Lung (tissue), 12 donors: Measurements from ENCODE around the gene RPL27. TPM values are rescaled to one million over a fixed set of nuclear protein-coding genes. Genes with fewer than 3 reads are reported as not detected.
"Not testable (repeated sequence)": the region's sequence is repeated elsewhere in the genome, so short reads cannot be mapped to it uniquely, and the experiment has no call there.

Experiments
- ATAC-seq: fragments of 200-7000 bp; cut with Tn5 transposase; one replicate; pipeline ENCODE4 v1.9.1; 2020; ENCODE audit warnings: moderate number of reproducible peaks; ENCODE audit not compliant: insufficient read depth, low FRiP score
- DNase-seq, 3 donors: peaks; one replicate each; pipeline ENCODE4 v3.0.0-alpha.2; 2013 to 2017
- H3K27ac ChIP-seq, 2 donors: one replicate each; pipeline ENCODE4 v1.5.1; 2013; ENCODE audit warnings: mild to moderate bottlenecking in 2 of 2, moderate library complexity in 2 of 2, control low read depth in 1 of 2, inconsistent platforms in 1 of 2, low read depth in 1 of 2, low read length in 1 of 2
- H3K27me3 ChIP-seq, 3 donors: one replicate each; pipeline ENCODE4 v1.5.1; 2013; ENCODE audit warnings: low read length in 2 of 3; ENCODE audit not compliant: control insufficient read depth in 3 of 3, insufficient read depth in 3 of 3
- H3K36me3 ChIP-seq, 4 donors: one replicate each; pipeline ENCODE4 v1.5.1; 2013; ENCODE audit warnings: low read length in 4 of 4, mild to moderate bottlenecking in 1 of 4, moderate library complexity in 1 of 4; ENCODE audit not compliant: control insufficient read depth in 4 of 4, insufficient read depth in 4 of 4
- H3K4me1 ChIP-seq, 5 donors: one replicate each; pipeline ENCODE4 v1.5.1; 2013; ENCODE audit warnings: low read length in 5 of 5, mild to moderate bottlenecking in 2 of 5, moderate library complexity in 1 of 5; ENCODE audit not compliant: control insufficient read depth in 5 of 5, insufficient read depth in 5 of 5
- H3K4me3 ChIP-seq: one replicate; pipeline ENCODE4 v1.5.1; 2013; ENCODE audit warnings: mild to moderate bottlenecking, control low read depth, moderate library complexity
- H3K9ac ChIP-seq, 2 donors: one replicate each; pipeline ENCODE4 v1.5.1; 2013; ENCODE audit warnings: low read length in 2 of 2, control low read depth in 1 of 2; ENCODE audit not compliant: insufficient read depth in 1 of 2
- H3K9me3 ChIP-seq, 4 donors: one replicate each; pipeline ENCODE4 v1.5.1; 2013; ENCODE audit warnings: low read length in 3 of 4, mild to moderate bottlenecking in 1 of 4, moderate library complexity in 1 of 4; ENCODE audit not compliant: control insufficient read depth in 4 of 4, insufficient read depth in 3 of 4
- CTCF ChIP-seq: IDR thresholded peaks from 2 replicates; pipeline ENCODE4 v1.5.1; 2012; ENCODE audit warnings: mild to moderate bottlenecking; ENCODE audit errors: control extremely low read depth, extremely low read depth
- WGBS, 2 donors: extraction: QIAGEN DNeasy Blood & Tissue Kit; methylation state at CpG; one replicate each; pipeline ENCODE4 v1.1.7; 2013; 5-methylcytosine and 5-hydroxymethylcytosine counted together
- polyA plus RNA-seq, 2 donors: library from polyadenylated mRNA; stranded (reverse); fragments of 200-250 nt; gene quantifications; one replicate each; pipeline ENCODE4 v1.2.1, GENCODE V29; 2013
- total RNA-seq, 2 donors: library from RNA; depleted of rRNA in 1 of 2; stranded (reverse); fragments of >200 nt in 1 of 2; gene quantifications; one replicate each; pipeline ENCODE4 v1.2.1, GENCODE V29; 2014 to 2021
- donor health status: control.
- donor health status: control.
- donor health status: Bipolar disorder and iron deficiency.
- donor health status: healthy.
- donor health status: DM: yes; HTN: yes; CAD: no.

The RPL27 gene
- total and polyA plus RNA-seq, 4 donors: 665 to 3,245 (median 1,584) TPM

- Histone ChIP-seq H3K9me3 (no peaks in the 10 kb centered on the region), H3K4me1 (peaks cover 6 to 19% (median 7%) of the 10 kb centered on the region in 5 donors), H3K9ac (peak overlapping the region in 1 of 2 donors; percentile 71), H3K27me3 (no peaks in the 10 kb centered on the region), H3K27ac (peak overlapping the region; percentile 60 to 74), H3K4me3 (no peak overlapping the region), H3K36me3 (peaks cover 9 to 14% (median 12%) of the 10 kb centered on the region in 4 donors)
- TF ChIP-seq CTCF: no peak
- WGBS, 2 donors: 18 to 31% methylated on average over 5 of the region's 5 CpGs
- peak in 1 of 3 donors; percentile 32 for DNase-seq
- no peak for ATAC-seq
Measured at GRCh38 chr17:42997390-42997983, 732 bp upstream of the RPL27 start.

- peaks cover 11 to 18% (median 18%) of the 10 kb centered on the region in 4 donors for H3K36me3 ChIP-seq
Measured at GRCh38 chr17:42999003-42999525, 845 bp downstream of the RPL27 start.

GRCh38 chr17:43000894-43001293 lies 2.7 kb downstream of the RPL27 start:
- WGBS, 2 donors: 94 to 95% methylated on average over 13 of the region's 13 CpGs
- H3K27me3 ChIP-seq, ATAC-seq, H3K4me3 ChIP-seq, DNase-seq, H3K9me3 ChIP-seq: not testable (repeated sequence)
- Histone ChIP-seq H3K27ac (peak overlapping the region in 1 of 2 donors; percentile 4), H3K9ac (peak overlapping the region in 1 of 2 donors; percentile 58), H3K4me1 (peaks cover 6 to 19% (median 7%) of the 10 kb centered on the region in 5 donors), H3K36me3 (peaks cover 11 to 21% (median 18%) of the 10 kb centered on the region in 4 donors)

More at GRCh38 chr17:42999003-42999525, 845 bp downstream of the RPL27 start:
- peaks cover 6 to 19% (median 7%) of the 10 kb centered on the region in 5 donors for H3K4me1 ChIP-seq
- H3K27ac ChIP-seq: peak overlapping the region; percentile 71 to 92
- 12 to 17% methylated on average over 10 of the region's 10 CpGs for WGBS, 2 donors
- H3K9ac ChIP-seq: peak overlapping the region; percentile 98 to 100
- peak overlapping the region; percentile 71 for H3K4me3 ChIP-seq
- ATAC-seq (no peak), DNase-seq (no peak)
- TF ChIP-seq CTCF: no peak
- no peaks in the 10 kb centered on the region for H3K27me3 ChIP-seq
- no peaks in the 10 kb centered on the region for H3K9me3 ChIP-seq

- 82 to 87% methylated on average over 5 of the region's 5 CpGs for WGBS, 2 donors
- Histone ChIP-seq H3K27ac (no peak overlapping the region), H3K9ac (no peak overlapping the region), H3K4me3 (no peak overlapping the region), H3K9me3 (no peaks in the 10 kb centered on the region), H3K27me3 (no peaks in the 10 kb centered on the region), H3K36me3 (peaks cover 11 to 21% (median 16%) of the 10 kb centered on the region in 4 donors), H3K4me1 (peaks cover 6 to 17% (median 7%) of the 10 kb centered on the region in 5 donors)
- ATAC-seq: no peak
- DNase-seq: no peak
- TF ChIP-seq CTCF: no peak
Measured at GRCh38 chr17:43003542-43004172, 5.4 kb downstream of the RPL27 start.
